MM.1S (cell line): Measurements from ENCODE around the gene PLCB2.

Source experiments
- DNase-seq: peaks from one replicate; pipeline ENCODE4 v3.0.0-alpha.2; 2015
- H2AFZ ChIP-seq: fragments of 300-600 bp; sonication (generic); 2 replicates; pipeline ENCODE4 v1.6.0; 2016; ENCODE audit warnings: antibody characterized with exemption, low read length
- H3F3A ChIP-seq: fragments of 300-600 bp; sonication (generic); 2 replicates; pipeline ENCODE4 v1.6.1; 2016; ENCODE audit warnings: mild to moderate bottlenecking, antibody characterized with exemption, low read length, moderate library complexity, mixed read lengths; ENCODE audit not compliant: insufficient read depth
- H3K27ac ChIP-seq: fragments of 300-600 bp; sonication (generic); 2 replicates; pipeline ENCODE4 v1.5.1; 2016; ENCODE audit warnings: mild to moderate bottlenecking, low read length
- H3K27me3 ChIP-seq: fragments of 300-600 bp; sonication (generic); replicated peaks from 2 replicates; pipeline ENCODE4 v1.6.0; 2016; ENCODE audit warnings: low read length; ENCODE audit not compliant: insufficient read depth
- H3K36me3 ChIP-seq: fragments of 300-600 bp; sonication (generic); replicated peaks from 2 replicates; pipeline ENCODE4 v1.6.1; 2016; ENCODE audit warnings: mild to moderate bottlenecking, low read length, mixed read lengths; ENCODE audit not compliant: insufficient read depth
- H3K4me1 ChIP-seq: fragments of 300-600 bp; sonication (generic); 2 replicates; pipeline ENCODE4 v1.6.1; 2016; ENCODE audit warnings: low read length, mixed read lengths
- H3K4me2 ChIP-seq: fragments of 300-600 bp; sonication (generic); 2 replicates; pipeline ENCODE4 v1.6.0; 2016; ENCODE audit warnings: low read depth, low read length
- H3K4me3 ChIP-seq: fragments of 300-600 bp; sonication (generic); 2 replicates; pipeline ENCODE4 v1.5.1; 2016; ENCODE audit warnings: low read length, mixed read lengths
- H3K79me2 ChIP-seq: fragments of 300-600 bp; sonication (generic); 2 replicates; pipeline ENCODE4 v1.6.1; 2016; ENCODE audit warnings: mixed run types, low read length, mixed read lengths
- H3K9ac ChIP-seq: fragments of 300-600 bp; sonication (generic); 2 replicates; pipeline ENCODE4 v1.6.1; 2016; ENCODE audit warnings: low read length, mixed read lengths
- H3K9me2 ChIP-seq: fragments of 300-600 bp; sonication (generic); replicated peaks from 2 replicates; pipeline ENCODE4 v1.6.1; 2016; ENCODE audit warnings: mild to moderate bottlenecking, low read length, mixed read lengths; ENCODE audit not compliant: insufficient read depth
- H3K9me3 ChIP-seq: fragments of 300-600 bp; sonication (generic); replicated peaks from 2 replicates; pipeline ENCODE4 v1.6.1; 2016; ENCODE audit warnings: mild to moderate bottlenecking, low read length, mixed read lengths; ENCODE audit not compliant: insufficient read depth
- H4K20me1 ChIP-seq: fragments of 300-600 bp; sonication (generic); 2 replicates; pipeline ENCODE4 v1.6.1; 2016; ENCODE audit warnings: mild to moderate bottlenecking, low read length, moderate library complexity, mixed read lengths; ENCODE audit not compliant: insufficient read depth
- EZH2 ChIP-seq: fragments of 300-600 bp; sonication (generic); optimal IDR thresholded peaks from 2 replicates; pipeline ENCODE3; 2017; ENCODE audit warnings: low read depth, mild to moderate bottlenecking, antibody characterized with exemption, low read length, mixed read lengths
- EZH2phosphoT487 ChIP-seq: fragments of 300-600 bp; sonication (generic); IDR thresholded peaks from 2 replicates; pipeline ENCODE4 v1.6.1; 2018; ENCODE audit warnings: antibody characterized with exemption, low read length
- TF ChIP-seq, protein P1 (sequence below): fragments of 300-600 bp; sonication (generic); IDR thresholded peaks from 2 replicates; pipeline ENCODE4 v1.5.1; 2016; ENCODE audit warnings: antibody characterized with exemption, low read length, mixed read lengths

The PLCB2 gene

DNA sequence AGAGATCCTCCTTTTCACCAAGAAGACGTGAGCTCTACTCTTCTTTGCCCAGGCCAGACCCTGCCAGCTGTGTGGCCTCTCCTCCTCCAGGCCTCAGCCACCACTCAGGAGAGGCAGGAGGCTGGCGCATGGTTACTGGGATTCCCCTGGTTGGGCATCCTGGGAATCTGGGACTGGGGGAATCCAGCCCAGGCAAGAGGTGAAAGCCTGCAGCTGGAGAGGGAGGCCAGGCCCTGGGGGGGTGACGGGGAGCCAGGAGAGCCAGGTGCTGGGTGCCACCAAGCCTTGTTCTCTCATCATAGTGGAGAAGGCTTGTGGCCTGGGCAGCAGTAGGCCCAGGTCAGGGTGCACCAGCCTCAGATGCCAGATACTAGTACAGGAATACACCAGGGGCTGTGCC lies 26.8 kb upstream of the PLCB2 start:
- Histone ChIP-seq H3K9me3 (no peaks in the 10 kb centered on the region), H3K36me3 (no peaks in the 10 kb centered on the region), H3F3A (no peaks in the 10 kb centered on the region), H3K4me3 (no peak overlapping the region), H4K20me1 (no peaks in the 10 kb centered on the region), H3K27ac (no peak overlapping the region), H3K4me2 (no peak overlapping the region), H2AFZ (no peak overlapping the region), H3K9me2 (no peaks in the 10 kb centered on the region), H3K9ac (no peak overlapping the region), H3K4me1 (peaks cover 20% of the 10 kb centered on the region), H3K79me2 (peaks cover 6% of the 10 kb centered on the region; the same call in 1 of the 2 replicates), H3K27me3 (no peaks in the 10 kb centered on the region)
- TF ChIP-seq, protein P1, sequence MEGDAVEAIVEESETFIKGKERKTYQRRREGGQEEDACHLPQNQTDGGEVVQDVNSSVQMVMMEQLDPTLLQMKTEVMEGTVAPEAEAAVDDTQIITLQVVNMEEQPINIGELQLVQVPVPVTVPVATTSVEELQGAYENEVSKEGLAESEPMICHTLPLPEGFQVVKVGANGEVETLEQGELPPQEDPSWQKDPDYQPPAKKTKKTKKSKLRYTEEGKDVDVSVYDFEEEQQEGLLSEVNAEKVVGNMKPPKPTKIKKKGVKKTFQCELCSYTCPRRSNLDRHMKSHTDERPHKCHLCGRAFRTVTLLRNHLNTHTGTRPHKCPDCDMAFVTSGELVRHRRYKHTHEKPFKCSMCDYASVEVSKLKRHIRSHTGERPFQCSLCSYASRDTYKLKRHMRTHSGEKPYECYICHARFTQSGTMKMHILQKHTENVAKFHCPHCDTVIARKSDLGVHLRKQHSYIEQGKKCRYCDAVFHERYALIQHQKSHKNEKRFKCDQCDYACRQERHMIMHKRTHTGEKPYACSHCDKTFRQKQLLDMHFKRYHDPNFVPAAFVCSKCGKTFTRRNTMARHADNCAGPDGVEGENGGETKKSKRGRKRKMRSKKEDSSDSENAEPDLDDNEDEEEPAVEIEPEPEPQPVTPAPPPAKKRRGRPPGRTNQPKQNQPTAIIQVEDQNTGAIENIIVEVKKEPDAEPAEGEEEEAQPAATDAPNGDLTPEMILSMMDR, result no peak
- DNase-seq, result no peak

DNA sequence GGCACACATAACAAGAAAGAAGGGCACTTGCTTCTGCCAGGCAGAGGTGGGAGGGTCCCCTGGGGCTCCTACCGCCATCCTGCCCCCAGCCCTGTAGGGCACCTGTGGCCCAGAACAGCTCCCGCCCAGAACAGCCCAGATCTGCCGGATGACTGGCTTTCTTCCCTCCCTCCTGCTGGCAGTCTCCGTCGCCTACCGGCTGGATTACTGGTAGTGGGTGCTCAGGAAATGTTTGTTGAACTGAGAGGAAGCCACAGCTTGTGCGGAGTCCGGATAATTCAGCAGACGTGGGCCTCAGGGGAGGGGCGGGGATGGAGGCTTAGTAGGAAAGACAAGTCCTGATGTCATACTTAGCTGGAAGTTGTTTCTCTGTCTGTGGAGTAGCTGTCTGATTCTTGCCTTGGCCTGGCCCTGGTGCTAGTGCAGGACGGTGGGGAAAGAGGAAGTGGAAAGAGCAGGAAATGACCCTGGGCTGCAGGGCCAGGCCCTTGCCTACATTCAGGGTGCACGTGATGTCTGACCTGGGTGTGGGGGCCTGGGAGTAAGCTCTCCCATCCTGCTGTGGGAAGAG lies 26.3 kb upstream of the PLCB2 start:
- H3K27ac ChIP-seq, result no peak overlapping the region
- peaks cover 5% of the 10 kb centered on the region for H3F3A ChIP-seq
- no peaks in the 10 kb centered on the region for H3K36me3 ChIP-seq
- DNase-seq, result no peak
- H3K9ac ChIP-seq, result no peak overlapping the region
- no peaks in the 10 kb centered on the region for H4K20me1 ChIP-seq
- peaks cover 25% of the 10 kb centered on the region for H3K4me1 ChIP-seq
- H2AFZ ChIP-seq, result no peak overlapping the region
- TF ChIP-seq EZH2phosphoT487 (no peak), EZH2 (no peak)
- TF ChIP-seq, protein P1, result no peak
- no peaks in the 10 kb centered on the region for H3K9me2 ChIP-seq
- no peak overlapping the region for H3K4me2 ChIP-seq
- H3K9me3 ChIP-seq, result no peaks in the 10 kb centered on the region
- peaks cover 9% of the 10 kb centered on the region; the same call in 1 of the 2 replicates for H3K79me2 ChIP-seq
- H3K4me3 ChIP-seq, result no peak overlapping the region
- H3K27me3 ChIP-seq, result no peaks in the 10 kb centered on the region

DNA sequence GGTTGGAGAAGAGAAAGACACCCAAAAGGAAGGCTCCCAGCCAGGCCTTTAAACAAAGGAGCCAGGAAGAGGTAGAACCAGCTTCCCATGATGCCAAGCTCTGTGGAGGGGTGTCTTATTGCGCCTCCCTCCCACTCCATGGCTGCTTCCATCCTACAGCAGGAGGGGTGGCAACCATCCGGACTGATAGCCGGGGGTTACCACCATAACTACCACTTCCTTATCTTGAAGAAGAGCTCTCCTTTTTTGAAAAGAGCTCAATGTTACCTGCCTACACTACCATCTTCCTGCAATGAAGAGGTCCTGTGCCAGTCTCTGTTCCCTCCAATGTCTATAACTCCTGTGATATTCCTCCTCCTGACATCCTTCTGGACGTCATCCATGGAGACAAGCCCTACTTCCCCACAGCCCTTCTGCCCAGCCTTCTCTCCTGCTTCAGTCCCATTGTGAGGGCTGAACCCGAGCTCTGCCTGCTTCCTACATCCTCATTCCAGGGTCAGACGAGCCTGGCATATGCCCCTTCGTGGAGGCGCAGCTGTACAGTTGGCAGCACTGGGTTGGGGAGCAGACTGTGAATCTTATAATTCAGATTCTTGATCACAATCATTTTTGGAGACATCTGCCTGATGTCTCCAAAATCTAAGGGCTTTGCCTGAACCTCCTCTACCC lies 24.5 kb upstream of the PLCB2 start:
- Histone ChIP-seq H3K27me3 (no peaks in the 10 kb centered on the region), H3K36me3 (no peaks in the 10 kb centered on the region), H3K4me2 (no peak overlapping the region), H3K79me2 (peaks cover 9% of the 10 kb centered on the region; the same call in 1 of the 2 replicates), H2AFZ (no peak overlapping the region), H3K4me1 (peaks cover 37% of the 10 kb centered on the region), H3K9me3 (no peaks in the 10 kb centered on the region), H3K9me2 (no peaks in the 10 kb centered on the region), H3K9ac (no peak overlapping the region), H4K20me1 (no peaks in the 10 kb centered on the region), H3K4me3 (no peak overlapping the region), H3K27ac (no peak overlapping the region), H3F3A (peaks cover 22% of the 10 kb centered on the region)
- DNase-seq, result no peak
- TF ChIP-seq EZH2phosphoT487 (no peak), EZH2 (no peak)

DNA sequence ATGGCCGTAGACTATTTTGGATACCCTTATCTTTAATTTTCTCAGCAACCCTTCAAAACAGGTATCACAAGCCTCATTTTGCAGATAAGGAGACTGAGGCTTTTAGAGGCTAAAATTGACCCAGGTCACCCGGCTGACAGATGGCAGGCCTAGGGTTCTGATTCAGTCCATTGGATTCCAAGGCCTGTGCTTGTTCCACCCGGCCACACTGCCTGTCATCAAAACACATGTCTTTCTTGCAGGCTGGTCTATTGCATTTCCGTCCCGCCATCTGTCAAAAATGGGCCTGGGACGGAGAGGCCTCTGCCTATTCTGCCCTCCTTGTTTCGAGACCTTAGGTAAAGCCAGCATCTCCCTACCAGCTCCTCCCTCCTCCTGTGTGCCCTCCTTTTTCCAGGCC lies 23.9 kb upstream of the PLCB2 start:
- H3K27me3 ChIP-seq, result no peaks in the 10 kb centered on the region
- peaks cover 14% of the 10 kb centered on the region for H3K79me2 ChIP-seq
- no peak overlapping the region for H3K9ac ChIP-seq
- peaks cover 43% of the 10 kb centered on the region for H3K4me1 ChIP-seq
- H3K9me2 ChIP-seq, result no peaks in the 10 kb centered on the region
- no peaks in the 10 kb centered on the region for H3K9me3 ChIP-seq
- no peaks in the 10 kb centered on the region for H4K20me1 ChIP-seq
- no peak overlapping the region for H3K4me2 ChIP-seq
- no peaks in the 10 kb centered on the region for H3K36me3 ChIP-seq
- TF ChIP-seq, protein P1, result no peak
- no peak for TF ChIP-seq EZH2
- TF ChIP-seq EZH2phosphoT487, result no peak
- H3K27ac ChIP-seq, result no peak overlapping the region
- H3F3A ChIP-seq, result peaks cover 28% of the 10 kb centered on the region
- no peak overlapping the region for H2AFZ ChIP-seq
- DNase-seq, result no peak
- no peak overlapping the region for H3K4me3 ChIP-seq
